ENCODE results near the gene CDK17. TPM values are rescaled to one million over a fixed set of nuclear protein-coding genes. Genes with fewer than 3 reads are reported as not detected.

The CDK17 gene
- total RNA-seq, 4 donors from 2014 or later = 93.5 to 105 (median 102) TPM

DNA sequence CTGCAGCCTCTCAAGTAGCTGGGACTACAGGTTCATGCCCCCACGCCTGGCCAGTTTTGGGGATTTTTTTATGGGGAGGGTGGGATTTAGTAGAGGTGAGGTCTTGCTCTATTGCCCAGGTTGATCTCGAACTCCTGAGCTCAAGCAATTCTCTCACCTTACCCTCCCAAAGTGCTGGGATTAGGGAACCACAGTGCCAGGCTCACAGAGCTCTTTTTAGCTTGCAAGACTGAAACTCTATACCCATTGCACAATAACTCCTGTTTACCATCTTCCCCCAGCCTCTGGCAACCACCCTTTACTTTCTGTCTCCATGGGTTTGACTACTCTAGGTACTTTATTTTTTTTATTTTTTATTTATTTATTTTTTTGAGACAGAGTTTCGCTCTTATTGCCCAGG is 25.7 kb upstream of the CDK17 start:
- Histone ChIP-seq H3K27me3 (no peaks in the 10 kb centered on the region), H3K4me3 (no peak overlapping the region), H3K4me1 (no peaks in the 10 kb centered on the region), H3K27ac (peak overlapping the region; percentile 89 to 91), H3K9me3 (no peaks in the 10 kb centered on the region), H3K36me3 (no peaks in the 10 kb centered on the region)
- no peak for DNase-seq
- intact Hi-C loops (cut with DNase I; ENCODE audit: low total_unique reads) = loop anchor here (10.0 kb wide), 1 partner anchor 1849 kb away; no protein-coding TSS in a partner anchor
- no peak for TF ChIP-seq POLR2A (IDR thresholded peaks at IDR 0.05)
- TF ChIP-seq, protein P1, sequence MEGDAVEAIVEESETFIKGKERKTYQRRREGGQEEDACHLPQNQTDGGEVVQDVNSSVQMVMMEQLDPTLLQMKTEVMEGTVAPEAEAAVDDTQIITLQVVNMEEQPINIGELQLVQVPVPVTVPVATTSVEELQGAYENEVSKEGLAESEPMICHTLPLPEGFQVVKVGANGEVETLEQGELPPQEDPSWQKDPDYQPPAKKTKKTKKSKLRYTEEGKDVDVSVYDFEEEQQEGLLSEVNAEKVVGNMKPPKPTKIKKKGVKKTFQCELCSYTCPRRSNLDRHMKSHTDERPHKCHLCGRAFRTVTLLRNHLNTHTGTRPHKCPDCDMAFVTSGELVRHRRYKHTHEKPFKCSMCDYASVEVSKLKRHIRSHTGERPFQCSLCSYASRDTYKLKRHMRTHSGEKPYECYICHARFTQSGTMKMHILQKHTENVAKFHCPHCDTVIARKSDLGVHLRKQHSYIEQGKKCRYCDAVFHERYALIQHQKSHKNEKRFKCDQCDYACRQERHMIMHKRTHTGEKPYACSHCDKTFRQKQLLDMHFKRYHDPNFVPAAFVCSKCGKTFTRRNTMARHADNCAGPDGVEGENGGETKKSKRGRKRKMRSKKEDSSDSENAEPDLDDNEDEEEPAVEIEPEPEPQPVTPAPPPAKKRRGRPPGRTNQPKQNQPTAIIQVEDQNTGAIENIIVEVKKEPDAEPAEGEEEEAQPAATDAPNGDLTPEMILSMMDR (IDR thresholded peaks at IDR 0.05) = no peak

DNA sequence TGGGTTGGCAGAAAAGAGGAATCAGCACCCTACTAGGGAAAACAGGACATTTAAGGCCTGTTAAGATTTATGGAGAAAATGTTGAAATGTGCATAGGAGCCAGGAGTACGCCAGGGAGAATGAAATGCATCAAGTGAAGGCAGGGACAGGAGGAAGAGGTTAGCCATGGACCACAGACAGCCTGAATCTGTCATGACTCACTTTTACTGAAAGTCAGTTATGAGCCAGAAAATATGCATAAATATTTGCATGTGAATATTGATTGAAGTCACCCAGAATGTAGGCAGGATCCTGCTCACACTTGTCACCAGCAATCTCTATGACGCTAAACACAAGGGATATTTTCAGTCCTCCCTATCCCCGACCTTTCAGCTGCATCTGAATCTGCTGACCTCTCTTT is 25.1 kb upstream of the CDK17 start:
- no peaks in the 10 kb centered on the region for H3K9me3 ChIP-seq
- H3K36me3 ChIP-seq = no peaks in the 10 kb centered on the region
- peak overlapping the region; percentile 89 to 91 for H3K27ac ChIP-seq
- peak in 1 of 2 donors; percentile 66 for DNase-seq
- no peak overlapping the region for H3K4me3 ChIP-seq
- TF ChIP-seq, protein P1 (IDR thresholded peaks at IDR 0.05) = no peak
- TF ChIP-seq POLR2A (IDR thresholded peaks at IDR 0.05) = no peak
- no peaks in the 10 kb centered on the region for H3K27me3 ChIP-seq
- no peaks in the 10 kb centered on the region for H3K4me1 ChIP-seq
- intact Hi-C loops (cut with DNase I; ENCODE audit: low total_unique reads) = loop anchor here (10.0 kb wide), 1 partner anchor 1849 kb away; no protein-coding TSS in a partner anchor

DNA sequence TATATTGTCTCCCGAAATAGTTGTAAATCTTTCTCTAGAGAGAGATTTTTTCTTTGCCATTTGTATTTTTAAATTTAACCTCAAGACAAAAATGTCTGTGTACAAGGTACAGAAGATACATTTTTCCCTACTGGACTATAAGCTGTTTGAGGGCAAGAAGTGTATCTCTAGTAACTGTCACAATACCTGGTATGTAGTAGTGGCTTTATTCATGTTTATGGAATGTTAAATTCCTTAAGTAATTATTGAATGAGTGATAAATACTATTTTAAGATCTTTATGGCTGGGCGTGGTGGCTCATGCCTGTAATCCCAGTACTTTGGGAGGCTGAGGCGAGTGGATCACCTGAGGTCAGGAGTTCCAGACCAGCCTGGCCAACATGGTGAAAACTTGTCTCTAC is 24.4 kb upstream of the CDK17 start:
- no peaks in the 10 kb centered on the region for H3K9me3 ChIP-seq
- no peaks in the 10 kb centered on the region for H3K4me1 ChIP-seq
- H3K27me3 ChIP-seq = no peaks in the 10 kb centered on the region
- H3K36me3 ChIP-seq = no peaks in the 10 kb centered on the region
- intact Hi-C loops (cut with DNase I; ENCODE audit: low total_unique reads) = loop anchor here (10.0 kb wide), 1 partner anchor 1850 kb away; no protein-coding TSS in a partner anchor
- DNase-seq = no peak
- H3K4me3 ChIP-seq = no peak overlapping the region
- TF ChIP-seq, protein P1 (IDR thresholded peaks at IDR 0.05) = no peak
- TF ChIP-seq POLR2A (IDR thresholded peaks at IDR 0.05) = no peak
- peak overlapping the region; percentile 80 to 91 for H3K27ac ChIP-seq

DNA sequence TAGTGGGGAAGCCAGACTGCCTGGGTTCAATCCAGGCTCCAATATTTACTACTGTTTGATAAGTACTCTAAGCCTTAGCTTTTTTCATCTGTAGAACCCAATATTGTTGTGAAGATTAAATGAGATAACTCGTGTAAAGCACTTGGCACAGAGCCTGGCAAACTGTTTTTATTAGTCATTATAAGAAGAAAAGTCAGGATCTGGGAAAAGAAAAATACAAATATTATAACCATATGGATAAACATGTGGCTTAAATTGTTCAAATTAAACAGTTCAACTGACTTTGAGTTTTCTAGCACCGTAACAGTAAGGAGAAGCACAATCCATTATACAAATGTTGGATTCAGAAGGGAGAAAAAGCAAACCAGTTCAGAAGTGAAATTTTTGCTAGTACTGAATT is 22.0 kb upstream of the CDK17 start:
- Histone ChIP-seq H3K27ac (peak overlapping the region; percentile 13 to 35), H3K4me3 (no peak overlapping the region), H3K36me3 (no peaks in the 10 kb centered on the region), H3K27me3 (no peaks in the 10 kb centered on the region), H3K4me1 (no peaks in the 10 kb centered on the region), H3K9me3 (no peaks in the 10 kb centered on the region)
- TF ChIP-seq POLR2A (IDR thresholded peaks at IDR 0.05) = no peak
- TF ChIP-seq, protein P1 (IDR thresholded peaks at IDR 0.05) = no peak
- intact Hi-C loops (cut with DNase I; ENCODE audit: low total_unique reads) = loop anchor here (10.0 kb wide), 1 partner anchor 1853 kb away; no protein-coding TSS in a partner anchor
- DNase-seq = no peak

DNA sequence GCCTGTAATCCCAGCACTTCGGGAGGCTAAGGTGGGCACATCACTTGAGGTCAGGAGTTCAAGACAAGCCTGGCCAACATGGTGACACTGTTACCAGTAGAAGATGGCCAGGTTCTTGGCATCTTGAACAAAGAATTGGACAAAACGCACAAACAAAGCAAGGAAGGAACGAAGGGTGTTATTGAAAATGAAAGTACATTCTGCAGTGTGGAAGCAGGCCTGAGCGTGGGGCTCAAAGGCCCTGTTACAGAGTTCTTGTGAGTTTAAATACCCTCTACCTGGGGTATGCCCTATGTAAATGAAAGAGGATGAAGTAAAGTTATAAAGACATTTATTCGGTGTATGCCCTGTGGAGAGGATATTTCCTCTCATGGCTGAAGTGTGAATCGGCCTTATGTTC is 20.8 kb upstream of the CDK17 start:
- intact Hi-C loops (cut with DNase I; ENCODE audit: low total_unique reads) = loop anchor here (10.0 kb wide), 1 partner anchor 1854 kb away; no protein-coding TSS in a partner anchor
- no peak for DNase-seq
- Histone ChIP-seq H3K4me3 (no peak overlapping the region), H3K27me3 (no peaks in the 10 kb centered on the region), H3K36me3 (no peaks in the 10 kb centered on the region), H3K9me3 (no peaks in the 10 kb centered on the region), H3K27ac (peak overlapping the region; percentile 73 to 83), H3K4me1 (no peaks in the 10 kb centered on the region)
- TF ChIP-seq POLR2A (IDR thresholded peaks at IDR 0.05) = no peak
- TF ChIP-seq, protein P1 (IDR thresholded peaks at IDR 0.05) = no peak

Data from uterus (tissue), 4 donors.